Osteoblast (primary cell): Measurements from ENCODE around the gene PARN. TPM values are rescaled to one million over a fixed set of nuclear protein-coding genes. Genes with fewer than 3 reads are reported as not detected.

ENCODE experiments used
- DNase-seq: peaks from one replicate; pipeline ENCODE4 v3.0.0; 2011; ENCODE audit warnings: low spot score, mixed read lengths; ENCODE audit not compliant: insufficient read length; ENCODE audit errors: missing footprints
- H2AFZ ChIP-seq: 2 replicates; pipeline ENCODE4 v1.6.0; 2011; ENCODE audit warnings: mild to moderate bottlenecking, low read length
- H3K27ac ChIP-seq: 2 replicates; pipeline ENCODE4 v1.5.1; 2011; ENCODE audit warnings: mild to moderate bottlenecking, low read depth, low read length, moderate library complexity
- H3K27me3 ChIP-seq: 2 replicates; pipeline ENCODE4 v1.6.0; 2012; ENCODE audit warnings: mild to moderate bottlenecking, control low read depth, inconsistent platforms, low read length, moderate library complexity; ENCODE audit not compliant: insufficient read depth
- H3K36me3 ChIP-seq: 2 replicates; pipeline ENCODE4 v1.5.1; 2011; ENCODE audit warnings: mild to moderate bottlenecking, low read length, control low read depth, moderate library complexity; ENCODE audit not compliant: insufficient read depth
- H3K4me1 ChIP-seq: 2 replicates; pipeline ENCODE4 v1.5.1; 2011; ENCODE audit warnings: mild to moderate bottlenecking, low read length, control low read depth, moderate library complexity; ENCODE audit not compliant: insufficient read depth
- H3K4me2 ChIP-seq: 2 replicates; pipeline ENCODE4 v1.6.0; 2011; ENCODE audit warnings: mild to moderate bottlenecking, low read length; ENCODE audit not compliant: insufficient read depth
- H3K4me3 ChIP-seq: fragments of 200-600 bp; sonication (generic); 3 replicates; pipeline ENCODE4 v1.5.1; 2012; ENCODE audit warnings: mild to moderate bottlenecking, low read length, inconsistent platforms; ENCODE audit not compliant: insufficient read depth
- H3K79me2 ChIP-seq: 2 replicates; pipeline ENCODE4 v1.6.0; 2012; ENCODE audit warnings: mild to moderate bottlenecking, low read length, control low read depth, inconsistent platforms; ENCODE audit not compliant: insufficient read depth
- H3K9me3 ChIP-seq: 2 replicates; pipeline ENCODE4 v1.5.1; 2011; ENCODE audit warnings: low read depth, low read length, control low read depth
- H4K20me1 ChIP-seq: 2 replicates; pipeline ENCODE4 v1.6.0; 2012; ENCODE audit warnings: mild to moderate bottlenecking, low read length, control low read depth; ENCODE audit not compliant: insufficient read depth
- CTCF ChIP-seq: IDR thresholded peaks from 2 replicates; pipeline ENCODE4 v1.5.1; 2011; ENCODE audit warnings: mild to moderate bottlenecking, low read depth, low read length, moderate library complexity; ENCODE audit errors: extremely low read depth
- total RNA-seq: library from RNA; depleted of rRNA; stranded (reverse); fragments of >200 nt; gene quantifications from 2 replicates; pipeline ENCODE4 v1.2.3, GENCODE V29; 2012

Gene PARN
- total RNA-seq, 1 donor, result 40.9 TPM

GRCh38 chr16:14510939-14511799, 118.9 kb downstream of the PARN start:
- H3K4me2 ChIP-seq, result peak overlapping the region; percentile 40
- H3K4me3 ChIP-seq, result no peak overlapping the region
- DNase-seq, result no peak
- H3K36me3 ChIP-seq, result no peaks in the 10 kb centered on the region
- no peak for TF ChIP-seq CTCF
- H3K27ac ChIP-seq, result peak overlapping the region; percentile 75
- no peaks in the 10 kb centered on the region for H3K9me3 ChIP-seq
- no peaks in the 10 kb centered on the region for H3K79me2 ChIP-seq
- peaks cover 31% of the 10 kb centered on the region for H3K4me1 ChIP-seq
- H2AFZ ChIP-seq, result no peak overlapping the region
- no peaks in the 10 kb centered on the region for H3K27me3 ChIP-seq
- no peaks in the 10 kb centered on the region for H4K20me1 ChIP-seq

- Histone ChIP-seq H3K4me2 (peak overlapping the region; percentile 40), H3K27ac (peak overlapping the region; percentile 75), H3K9me3 (no peaks in the 10 kb centered on the region), H3K27me3 (no peaks in the 10 kb centered on the region), H3K79me2 (no peaks in the 10 kb centered on the region), H3K4me1 (peaks cover 36% of the 10 kb centered on the region), H4K20me1 (no peaks in the 10 kb centered on the region), H3K4me3 (no peak overlapping the region), H3K36me3 (no peaks in the 10 kb centered on the region), H2AFZ (no peak overlapping the region)
- TF ChIP-seq CTCF, result no peak
- no peak for DNase-seq
Measured at GRCh38 chr16:14510581-14510938, 119.5 kb downstream of the PARN start.

DNA sequence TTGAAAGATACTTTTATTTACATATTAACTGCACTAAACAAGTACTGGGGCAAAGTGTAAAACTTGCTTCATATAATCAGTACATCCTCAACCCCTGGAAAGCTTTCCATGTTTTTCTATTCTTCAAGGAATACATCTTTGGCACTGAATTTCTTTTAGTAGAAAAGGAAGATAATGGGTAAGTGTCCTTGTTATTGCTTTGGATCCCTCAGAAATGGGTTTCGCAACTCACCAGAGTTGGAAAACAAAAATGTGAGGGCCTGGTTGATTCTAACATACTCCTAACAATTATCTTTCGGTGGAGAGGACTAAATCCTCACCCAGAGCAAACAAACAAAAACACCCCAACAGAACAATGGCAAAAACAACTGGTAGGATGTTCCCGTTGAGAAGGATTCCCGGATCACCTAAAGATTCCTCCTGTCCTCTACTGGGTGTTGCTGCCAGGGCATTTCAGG, 120.4 kb downstream of the PARN start:
- TF ChIP-seq CTCF, result no peak
- peaks cover 37% of the 10 kb centered on the region for H3K4me1 ChIP-seq
- DNase-seq, result peak; percentile 71
- peak overlapping the region; percentile 38 for H3K4me2 ChIP-seq
- H3K9me3 ChIP-seq, result no peaks in the 10 kb centered on the region
- H4K20me1 ChIP-seq, result no peaks in the 10 kb centered on the region
- no peaks in the 10 kb centered on the region for H3K27me3 ChIP-seq
- no peaks in the 10 kb centered on the region for H3K79me2 ChIP-seq
- no peaks in the 10 kb centered on the region for H3K36me3 ChIP-seq
- peak overlapping the region; percentile 47 for H3K27ac ChIP-seq
- H2AFZ ChIP-seq, result no peak overlapping the region
- no peak overlapping the region for H3K4me3 ChIP-seq

DNA sequence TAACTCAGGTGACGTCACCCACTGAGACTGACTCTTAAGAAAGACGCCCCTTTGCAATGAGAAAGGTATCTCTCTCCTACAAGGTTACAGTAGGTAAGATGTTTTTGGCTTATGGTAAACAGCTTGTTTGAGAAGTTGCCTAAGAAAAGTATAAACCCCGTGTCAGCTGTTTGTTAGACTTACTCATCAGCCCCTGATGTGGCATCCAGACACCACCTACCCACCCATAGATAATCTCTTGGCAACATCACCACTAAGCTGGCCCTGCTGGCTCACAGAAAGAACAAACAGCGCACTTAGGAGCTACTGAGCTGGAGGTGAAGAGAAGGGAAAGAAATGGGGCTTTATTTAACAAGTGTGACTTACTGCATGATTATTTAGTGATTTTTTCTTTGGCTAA, 121.0 kb downstream of the PARN start:
- H3K36me3 ChIP-seq, result no peaks in the 10 kb centered on the region

More for the DNA sequence above, 121.0 kb downstream of the PARN start:
- Histone ChIP-seq H3K4me3 (no peak overlapping the region), H3K79me2 (no peaks in the 10 kb centered on the region), H4K20me1 (no peaks in the 10 kb centered on the region), H2AFZ (no peak overlapping the region), H3K4me2 (peak overlapping the region; percentile 38), H3K27ac (peak overlapping the region; percentile 47), H3K27me3 (no peaks in the 10 kb centered on the region), H3K9me3 (no peaks in the 10 kb centered on the region), H3K4me1 (peaks cover 37% of the 10 kb centered on the region)
- TF ChIP-seq CTCF, result no peak
- DNase-seq, result no peak
